Smooth muscle cell (in vitro differentiated cells): ENCODE results near the gene TRIM38. TPM values are rescaled to one million over a fixed set of nuclear protein-coding genes. Genes with fewer than 3 reads are reported as not detected.

Experiments used
- DNase-seq: peaks from one replicate; lab custom pipeline; 2025; ENCODE audit not compliant: unreplicated experiment; lab: John Stamatoyannopoulos, UW
- H2AFZ ChIP-seq: fragments of 200-600 bp; sonication (generic); 2 replicates; pipeline ENCODE4 v1.6.0; 2016; ENCODE audit warnings: antibody characterized with exemption, low read depth, mild to moderate bottlenecking
- H3F3A ChIP-seq: fragments of 200-600 bp; sonication (generic); 2 replicates; pipeline ENCODE4 v1.6.0; 2017; ENCODE audit warnings: antibody characterized with exemption, low read depth
- H3K27ac ChIP-seq: fragments of 200-600 bp; sonication (generic); 2 replicates; pipeline ENCODE4 v1.5.1; 2016; ENCODE audit warnings: low read depth, mild to moderate bottlenecking
- H3K27me3 ChIP-seq: fragments of 200-600 bp; sonication (generic); 2 replicates; pipeline ENCODE4 v1.6.1; 2016; ENCODE audit warnings: low read depth, mild to moderate bottlenecking
- H3K36me3 ChIP-seq: fragments of 200-600 bp; sonication (generic); 2 replicates; pipeline ENCODE4 v1.5.1; 2016; ENCODE audit warnings: low read depth
- H3K4me1 ChIP-seq: fragments of 200-600 bp; sonication (generic); 2 replicates; pipeline ENCODE4 v1.5.1; 2016; ENCODE audit warnings: low read depth
- H3K4me2 ChIP-seq: fragments of 200-600 bp; sonication (generic); 2 replicates; pipeline ENCODE4 v1.6.0; 2016; ENCODE audit warnings: mild to moderate bottlenecking
- H3K4me3 ChIP-seq: fragments of 200-600 bp; sonication (generic); 2 replicates; pipeline ENCODE4 v1.5.1; 2016; ENCODE audit warnings: mild to moderate bottlenecking
- H3K79me2 ChIP-seq: fragments of 200-600 bp; sonication (generic); 2 replicates; pipeline ENCODE4 v1.6.0; 2016; ENCODE audit warnings: low read depth, mild to moderate bottlenecking
- H3K9ac ChIP-seq: fragments of 200-600 bp; sonication (generic); 2 replicates; pipeline ENCODE4 v1.6.0; 2016; ENCODE audit warnings: low read depth
- H3K9me3 ChIP-seq: fragments of 200-600 bp; sonication (generic); replicated peaks from 2 replicates; pipeline ENCODE4 v1.5.1; 2016; ENCODE audit warnings: low read depth
- H4K20me1 ChIP-seq: fragments of 200-600 bp; sonication (generic); 2 replicates; pipeline ENCODE4 v1.6.0; 2016; ENCODE audit warnings: low read depth
- CTCF ChIP-seq: fragments of 200-600 bp; sonication (generic); IDR thresholded peaks from 2 replicates; pipeline ENCODE4 v1.5.1; 2017; ENCODE audit warnings: borderline replicate concordance, mild to moderate bottlenecking, antibody characterized with exemption; ENCODE audit not compliant: insufficient read depth, poor library complexity, severe bottlenecking
- WGBS: methylation state at CpG from one replicate; pipeline ENCODE4 v1.1.7; 2016; ENCODE audit warnings: low lambda C conversion rate; 5-methylcytosine and 5-hydroxymethylcytosine counted together
- polyA plus RNA-seq: library from polyadenylated mRNA; unstranded; fragments of >200 nt; fragmentation: Nextera tagmentation; extraction: Ambion mirVana; gene quantifications from 2 replicates; pipeline ENCODE4 v1.2.1, GENCODE V29; 2016
- total RNA-seq: library from RNA; depleted of rRNA; stranded (reverse); fragments of >200 nt; gene quantifications from 2 replicates; pipeline ENCODE4 v1.2.3, GENCODE V29; 2014

Gene TRIM38
- total and polyA plus RNA-seq, 2 experiments from 2014 or later, result 6.1 to 9.1 TPM

- peak overlapping the region; percentile 93 for H3K9ac ChIP-seq
These were observed 973 bp downstream of the TRIM38 start for GRCh38 chr6:25963426-25964123.

GRCh38 chr6:25965058-25965457 lies 2.5 kb downstream of the TRIM38 start:
- Histone ChIP-seq H3K9me3 (no peaks in the 10 kb centered on the region), H2AFZ (no peak overlapping the region), H3K4me1 (peaks cover 7% of the 10 kb centered on the region), H3K36me3 (no peaks in the 10 kb centered on the region), H3K4me3 (no peak overlapping the region), H3F3A (peaks cover 18% of the 10 kb centered on the region), H3K4me2 (peak overlapping the region; percentile 17), H3K27me3 (no peaks in the 10 kb centered on the region), H3K27ac (no peak overlapping the region), H3K79me2 (peaks cover 32% of the 10 kb centered on the region), H3K9ac (no peak overlapping the region), H4K20me1 (peaks cover 10% of the 10 kb centered on the region)
- whole genome bisulfite sequencing, result 92% methylated on average over 4 of the region's 4 CpGs
- no peak for DNase-seq
- no peak for TF ChIP-seq CTCF

More at GRCh38 chr6:25963426-25964123, 973 bp downstream of the TRIM38 start:
- Histone ChIP-seq H4K20me1 (peaks cover 10% of the 10 kb centered on the region), H3K27me3 (no peaks in the 10 kb centered on the region), H3K4me2 (peak overlapping the region; percentile 94), H3K36me3 (no peaks in the 10 kb centered on the region), H3F3A (peaks cover 6% of the 10 kb centered on the region), H2AFZ (no peak overlapping the region), H3K9me3 (no peaks in the 10 kb centered on the region), H3K79me2 (peaks cover 32% of the 10 kb centered on the region), H3K4me1 (peaks cover 13% of the 10 kb centered on the region), H3K4me3 (peak overlapping the region; percentile 68), H3K27ac (peak overlapping the region; percentile 96)
- 20% methylated on average over 6 of the region's 6 CpGs for WGBS
- DNase-seq, result no peak
- TF ChIP-seq CTCF, result no peak

GRCh38 chr6:25966711-25967110 lies 4.1 kb downstream of the TRIM38 start:
- 92% methylated on average over 9 of the region's 9 CpGs for WGBS
- Histone ChIP-seq H3K4me2 (peak overlapping the region; percentile 47), H3F3A (peaks cover 25% of the 10 kb centered on the region), H2AFZ (no peak overlapping the region), H3K4me3 (no peak overlapping the region), H4K20me1 (peaks cover 13% of the 10 kb centered on the region), H3K79me2 (peaks cover 32% of the 10 kb centered on the region), H3K36me3 (no peaks in the 10 kb centered on the region), H3K27ac (no peak overlapping the region), H3K9me3 (no peaks in the 10 kb centered on the region), H3K9ac (no peak overlapping the region), H3K4me1 (peaks cover 7% of the 10 kb centered on the region), H3K27me3 (no peaks in the 10 kb centered on the region)
- no peak for TF ChIP-seq CTCF
- no peak for DNase-seq

- Histone ChIP-seq H3K27ac (no peak overlapping the region), H3K4me3 (no peak overlapping the region), H3K4me1 (peaks cover 2% of the 10 kb centered on the region), H3K9me3 (no peaks in the 10 kb centered on the region), H3K79me2 (peaks cover 27% of the 10 kb centered on the region), H3K27me3 (no peaks in the 10 kb centered on the region), H2AFZ (no peak overlapping the region), H3K4me2 (no peak overlapping the region), H3K9ac (no peak overlapping the region), H4K20me1 (peaks cover 14% of the 10 kb centered on the region), H3K36me3 (peaks cover 2% of the 10 kb centered on the region), H3F3A (peaks cover 20% of the 10 kb centered on the region)
- no peak for DNase-seq
- TF ChIP-seq CTCF, result no peak
These were observed 6.2 kb downstream of the TRIM38 start for GRCh38 chr6:25968769-25969168.
